GM23248 (cell line): ENCODE measurements around the gene PIEZO1.

Source experiments
- EZH2 ChIP-seq: fragments of 200-600 bp; sonication (generic); IDR thresholded peaks from 2 replicates; pipeline ENCODE4 v1.6.1; 2018; ENCODE audit warnings: antibody characterized with exemption, mild to moderate bottlenecking; ENCODE audit not compliant: insufficient read depth, poor library complexity, severe bottlenecking
- EZH2phosphoT487 ChIP-seq: fragments of 200-600 bp; sonication (generic); IDR thresholded peaks from 2 replicates; pipeline ENCODE4 v1.6.1; 2018; ENCODE audit warnings: antibody characterized with exemption, moderate library complexity, mild to moderate bottlenecking, low read depth; ENCODE audit not compliant: insufficient read depth

GRCh38 chr16:88716601-88717001, 68.4 kb downstream of the PIEZO1 start:
- TF ChIP-seq EZH2 (no peak), EZH2phosphoT487 (no peak)
